C4-2B (cell line): ENCODE measurements around the gene ACOT8.
"Not testable (repeated sequence)": the region's sequence is repeated elsewhere in the genome, so short reads cannot be mapped to it uniquely, and the experiment has no call there.

Experiments used
- H3K27ac ChIP-seq: fragments of 450-650 bp; 2 replicates; pipeline ENCODE4 v1.5.1; 2017
- CTCF ChIP-seq: fragments of 450-650 bp; conservative IDR thresholded peaks from 2 replicates; pipeline ENCODE4 v1.5.1; 2017; ENCODE audit warnings: mild to moderate bottlenecking
- ZFX ChIP-seq: fragments of 450-650 bp; IDR thresholded peaks from 2 replicates; pipeline ENCODE4 v1.6.1; 2017

The ACOT8 gene

GRCh38 chr20:45832619-45833018 is 24.6 kb downstream of the ACOT8 start:
- no peak overlapping the region for H3K27ac ChIP-seq

GRCh38 chr20:45829673-45830106 is 27.5 kb downstream of the ACOT8 start:
- H3K27ac ChIP-seq = not testable (repeated sequence)

More at GRCh38 chr20:45832619-45833018, 24.6 kb downstream of the ACOT8 start:
- TF ChIP-seq ZFX (no peak), CTCF (no peak)

GRCh38 chr20:45828589-45828988 is 28.6 kb downstream of the ACOT8 start:
- no peak overlapping the region for H3K27ac ChIP-seq
- TF ChIP-seq CTCF = no peak
- no peak for TF ChIP-seq ZFX

- no peak for TF ChIP-seq ZFX
- no peak for TF ChIP-seq CTCF
- no peak overlapping the region for H3K27ac ChIP-seq
Measured at GRCh38 chr20:45827712-45828111, 29.5 kb downstream of the ACOT8 start.

GRCh38 chr20:45827030-45827652 is 30.1 kb downstream of the ACOT8 start, which contains the start of gene TNNC2:
Gene TNNC2, minus strand, starts transcription at chr20:45827312. Its CDS starts 64 bp downstream, at chr20:45827248.
- no peak within 1 kb of the TSS for H3K27ac ChIP-seq
- TF ChIP-seq CTCF (no peak), ZFX (no peak)

GRCh38 chr20:45826381-45827019 is 30.7 kb downstream of the ACOT8 start:
- no peak for TF ChIP-seq CTCF
- no peak for TF ChIP-seq ZFX
- H3K27ac ChIP-seq = no peak overlapping the region

GRCh38 chr20:45823949-45824835 is 33.0 kb downstream of the ACOT8 start:
- H3K27ac ChIP-seq = no peak overlapping the region
- TF ChIP-seq CTCF = no peak; the same call in 1 of the 2 replicates
- TF ChIP-seq ZFX = no peak
